Activated CD4-positive, alpha-beta T cell treated with anti-CD3 and anti-CD28 coated beads for 4 hours (primary cell): ENCODE measurements around the gene MT1A.
A peak's percentile ranks its signal among the peaks of the same experiment; 100 is the strongest.
"Not testable (repeated sequence)": the region's sequence is repeated elsewhere in the genome, so short reads cannot be mapped to it uniquely, and the experiment has no call there.

ENCODE experiments used
- DNase-seq, 2 donors: peaks; one replicate each; pipeline ENCODE4 v3.0.0-alpha.2; 2020

The MT1A gene

DNA sequence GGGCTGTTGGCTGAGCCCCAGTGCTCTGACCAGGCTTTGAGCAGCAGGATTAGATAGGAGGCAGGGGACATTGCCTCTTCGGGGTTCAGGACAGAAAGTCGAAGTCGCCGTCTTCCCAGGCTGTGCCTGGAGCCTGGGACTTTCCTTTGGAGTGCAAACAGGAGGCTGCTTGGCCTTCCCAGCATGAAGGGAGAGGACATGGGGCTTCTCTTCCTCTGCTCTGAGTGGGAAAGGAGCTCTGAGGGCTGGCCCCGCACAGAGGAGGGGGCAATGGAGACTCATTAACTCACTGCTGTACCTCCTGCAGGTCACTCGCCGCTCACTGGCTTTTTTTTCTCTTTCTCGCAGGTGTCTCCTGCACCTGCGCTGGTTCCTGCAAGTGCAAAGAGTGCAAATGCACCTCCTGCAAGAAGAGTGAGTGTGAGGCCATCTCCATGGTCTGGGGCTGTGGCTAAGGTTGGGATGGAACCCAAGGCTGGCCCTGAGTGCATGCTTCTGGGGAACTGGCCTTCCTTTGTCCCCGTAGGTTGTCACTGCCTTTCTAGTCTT is 19.9 kb downstream of the MT1A start:
- no peak for DNase-seq

DNA sequence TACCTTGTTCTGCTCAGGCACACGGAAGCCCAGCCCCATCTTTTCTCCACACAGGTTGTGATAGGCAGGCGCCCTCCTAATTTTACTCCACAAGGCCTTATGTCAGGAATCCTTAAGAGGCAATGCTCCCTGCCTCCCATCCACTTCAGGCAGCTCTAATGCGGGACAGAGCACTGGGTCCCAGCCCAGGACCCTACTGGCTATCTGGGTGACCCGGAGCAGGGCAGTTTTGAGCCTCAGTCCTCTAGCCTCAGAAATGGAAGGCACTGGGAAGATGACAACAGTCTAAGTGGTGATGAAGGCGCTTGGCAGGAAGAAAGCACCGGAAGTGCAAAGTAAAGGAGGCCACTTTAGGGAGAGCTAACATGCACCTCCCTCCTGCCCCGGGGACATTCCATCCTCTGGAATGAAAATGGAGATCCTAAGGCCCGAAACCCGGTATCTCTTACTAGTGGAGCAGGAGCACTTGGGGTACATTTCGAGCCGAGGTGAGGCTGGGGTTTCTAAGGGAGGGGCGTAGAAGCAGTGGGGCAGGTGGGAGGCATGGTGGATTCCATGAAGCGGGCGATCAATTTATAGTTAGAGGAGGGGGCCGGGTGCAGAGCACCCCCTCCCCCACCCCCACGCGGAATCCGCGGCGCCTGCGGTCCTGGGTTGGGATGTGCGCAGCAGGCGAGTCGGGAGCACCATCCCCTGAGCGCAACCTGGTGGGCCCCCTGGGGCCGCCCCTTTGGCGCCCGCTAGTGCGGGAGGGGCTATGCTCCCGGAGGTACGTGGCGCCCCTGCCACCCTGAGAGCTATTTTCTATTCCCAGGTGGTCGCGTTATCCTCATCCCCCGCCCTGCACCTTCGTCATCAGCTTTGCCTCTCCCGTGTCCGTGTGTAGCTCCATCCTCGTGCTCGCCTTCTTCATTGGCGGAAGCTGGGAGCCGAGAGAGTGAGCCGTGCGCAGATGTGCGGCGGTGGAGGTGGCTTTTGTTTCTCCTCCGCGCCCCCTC is 24.2 kb downstream of the MT1A start:
- no peak for DNase-seq

DNA sequence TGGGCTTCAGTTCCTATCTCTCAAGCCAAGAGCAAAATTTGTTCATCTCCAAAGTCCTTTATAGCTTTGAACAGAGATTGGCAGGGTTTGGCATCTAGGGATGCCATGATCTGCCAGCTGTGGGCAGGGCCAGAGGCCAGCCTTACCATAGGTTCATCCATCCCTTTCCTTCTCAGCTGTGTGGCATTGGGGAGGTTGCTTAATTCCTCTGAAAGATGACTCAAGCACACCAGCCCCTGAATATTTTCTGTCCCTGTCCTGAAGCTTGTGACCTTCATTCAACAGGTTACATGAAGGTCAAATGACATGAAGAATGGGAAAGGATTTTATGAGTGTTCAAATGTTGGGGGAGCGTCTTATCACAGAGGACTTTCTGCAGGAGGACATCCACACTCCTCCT is 26.0 kb downstream of the MT1A start:
- no peak for DNase-seq

DNA sequence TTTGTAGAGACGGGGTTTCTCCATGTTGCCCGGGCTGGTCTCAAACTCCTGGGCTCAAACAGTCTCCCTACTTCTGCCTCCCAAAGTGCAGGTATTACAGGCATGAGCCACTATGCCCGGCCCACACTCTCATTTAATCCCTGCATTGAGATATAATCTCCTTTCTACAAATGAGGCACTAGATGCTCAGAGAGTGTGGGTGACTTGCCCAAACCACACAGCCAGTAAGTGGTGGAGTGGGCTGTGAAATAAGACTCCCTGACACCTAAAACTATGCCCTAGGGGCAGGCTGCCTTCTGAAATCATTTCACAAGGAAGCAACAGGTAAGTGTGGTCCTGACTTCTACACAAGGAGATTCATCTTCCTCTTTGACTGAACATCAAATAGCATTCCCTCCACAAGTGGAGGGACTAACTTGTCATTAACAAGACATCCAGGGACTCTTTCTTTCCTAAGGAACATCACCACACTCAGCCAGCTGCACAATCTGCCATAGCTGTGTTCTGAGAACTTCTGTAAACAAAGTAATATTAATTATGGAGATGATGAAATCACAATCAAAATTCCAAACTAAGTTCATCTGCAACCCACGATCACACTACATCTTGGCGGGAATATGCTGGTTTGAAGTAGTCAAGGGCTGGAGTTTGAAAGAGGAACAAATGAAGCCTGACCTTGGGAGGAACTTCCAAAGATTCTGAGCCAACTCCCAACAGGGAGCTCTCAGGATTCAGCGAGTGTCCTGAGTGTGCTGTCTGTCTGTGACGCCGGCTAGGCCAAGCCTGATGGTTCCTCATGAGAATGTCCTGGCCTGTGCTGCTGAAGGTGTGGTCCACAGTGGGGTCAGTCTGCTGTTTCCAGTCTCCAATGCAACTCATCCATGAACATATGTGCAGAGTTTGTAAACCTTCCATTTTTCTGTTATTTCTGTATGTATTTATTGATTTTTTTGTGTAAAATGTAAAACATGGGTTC is 27.1 kb downstream of the MT1A start:
- not testable (repeated sequence) for DNase-seq

DNA sequence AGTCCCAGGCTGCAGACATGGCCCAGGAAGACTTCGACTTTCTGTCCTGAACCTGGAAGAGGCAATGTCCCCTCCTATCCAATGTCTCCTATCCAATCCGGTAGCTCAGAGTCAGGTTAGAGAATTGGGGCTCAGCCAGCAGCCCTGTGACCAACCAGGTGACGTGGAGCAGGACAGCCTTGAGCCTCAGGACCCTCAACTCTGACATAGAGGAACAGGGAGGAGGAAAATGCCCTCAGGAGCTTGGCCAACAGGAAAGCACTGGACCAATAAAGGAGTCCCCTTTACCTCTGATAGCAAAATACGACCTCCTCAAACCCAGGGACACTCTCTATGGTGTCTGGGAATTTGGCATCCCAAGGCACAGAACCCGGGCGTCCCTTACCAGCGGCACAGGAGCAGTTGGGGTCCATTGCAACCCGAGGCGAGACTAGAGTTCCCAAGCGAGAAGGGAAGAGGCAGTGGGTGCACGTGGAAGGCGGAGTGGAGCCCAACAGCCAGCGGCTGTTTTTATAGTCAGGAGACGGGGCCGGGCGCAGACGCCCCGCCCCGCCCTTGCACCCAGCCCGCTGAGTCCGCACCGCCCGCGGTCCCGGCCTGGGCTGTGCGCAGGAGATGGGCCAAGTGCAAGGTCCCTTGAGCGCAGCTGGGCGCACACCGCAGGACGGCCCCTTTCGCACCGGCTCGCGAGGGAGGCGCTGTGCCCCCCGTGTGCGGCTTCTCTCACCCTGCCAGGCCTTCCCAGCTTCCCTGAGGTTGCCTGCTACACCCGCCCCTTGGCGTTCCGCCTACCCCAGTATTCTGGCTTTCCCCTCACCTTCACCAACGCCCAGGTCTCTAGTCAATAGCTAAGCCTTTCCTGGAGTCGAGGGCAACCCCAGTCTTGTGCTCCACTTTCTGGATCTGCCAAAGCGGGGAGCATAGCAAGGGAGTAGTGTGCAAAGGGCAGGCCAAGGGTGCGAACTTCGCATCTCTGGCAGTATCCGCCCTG is 29.4 kb downstream of the MT1A start, which contains the start of gene MT1G:
MT1G (minus strand) TSS at position 485 of the 991 bp plus-strand sequence; CDS start at position 413, 72 bp downstream.
- DNase-seq, result no peak

DNA sequence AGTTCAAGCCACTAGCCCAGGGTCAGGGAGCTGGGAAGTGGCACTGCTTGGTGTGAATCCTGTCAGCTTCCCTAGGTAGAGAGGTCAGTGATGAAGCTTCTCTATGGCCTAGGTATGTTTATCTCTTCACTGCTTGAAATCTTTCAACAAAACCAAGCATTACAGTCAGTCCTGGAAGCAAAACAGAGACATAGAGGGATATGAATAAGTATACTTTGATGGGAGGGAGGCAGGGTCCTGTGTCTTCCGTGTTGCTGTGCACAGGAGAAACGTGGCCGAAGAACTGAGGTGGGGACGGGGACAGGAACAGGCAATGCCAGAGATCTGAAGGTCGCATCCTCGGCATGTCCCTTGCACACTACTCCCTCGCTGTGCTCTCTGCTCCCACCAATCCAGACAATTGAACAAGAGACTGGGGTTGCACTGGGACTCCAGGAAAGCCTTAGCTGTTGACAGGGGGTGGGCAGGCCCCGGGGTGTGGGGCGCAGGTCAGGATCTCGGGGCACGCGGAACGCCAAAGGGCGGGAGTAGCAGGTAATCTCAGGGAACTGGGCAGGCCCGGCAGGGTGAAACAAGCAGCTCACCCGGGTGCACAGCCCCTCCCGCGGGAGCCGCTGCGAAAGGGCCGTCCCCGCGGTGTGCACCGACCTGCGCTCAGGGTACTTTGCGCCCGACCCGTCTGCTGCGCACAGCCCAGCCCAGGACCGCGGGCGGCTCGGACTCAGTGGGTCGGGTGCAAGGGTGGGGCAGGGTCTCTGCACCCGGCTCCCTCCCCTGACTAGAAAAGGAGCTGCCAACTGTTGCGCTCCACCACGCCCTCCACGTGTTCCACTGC is 30.8 kb downstream of the MT1A start, which contains the start of gene MT1H:
MT1H (plus strand) TSS at position 810 of the 835 bp plus-strand sequence. CDS start 71 bp downstream, outside the sequence.
- no peak for DNase-seq

DNA sequence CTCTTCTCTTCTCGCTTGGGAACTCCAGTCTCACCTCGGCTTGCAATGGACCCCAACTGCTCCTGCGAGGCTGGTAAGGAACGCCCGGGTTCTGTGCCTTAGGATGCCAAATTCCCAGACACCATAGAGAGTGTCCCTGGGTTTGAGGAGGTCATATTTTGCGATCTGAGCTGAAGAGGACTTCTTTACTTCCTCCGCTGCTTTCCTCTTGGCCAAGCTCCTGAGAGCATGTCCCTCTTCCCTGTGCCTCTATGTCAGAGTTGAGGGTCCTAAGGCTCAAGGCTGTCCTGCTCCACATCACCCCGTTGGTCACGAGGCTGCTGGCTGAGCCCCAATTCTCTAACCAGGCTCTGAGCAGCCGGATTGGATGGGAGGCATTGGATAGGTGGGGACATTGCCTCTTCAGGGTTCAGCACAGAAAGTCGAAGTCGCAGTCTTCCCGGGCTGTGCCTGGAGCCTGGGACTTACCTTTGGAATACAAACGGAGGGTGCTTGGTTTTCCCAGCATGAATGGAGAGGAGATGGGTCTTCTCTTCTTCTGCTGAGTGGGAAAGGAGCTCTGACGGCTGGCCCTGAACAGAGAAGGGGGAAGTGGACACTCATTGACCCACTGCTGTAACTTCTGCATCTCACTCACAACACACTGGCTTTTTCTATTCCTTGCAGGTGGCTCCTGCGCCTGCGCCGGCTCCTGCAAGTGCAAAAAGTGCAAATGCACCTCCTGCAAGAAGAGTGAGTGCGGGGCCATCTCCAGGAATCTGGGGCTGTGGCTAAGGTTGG is 31.6 kb downstream of the MT1A start:
- DNase-seq, result no peak

DNA sequence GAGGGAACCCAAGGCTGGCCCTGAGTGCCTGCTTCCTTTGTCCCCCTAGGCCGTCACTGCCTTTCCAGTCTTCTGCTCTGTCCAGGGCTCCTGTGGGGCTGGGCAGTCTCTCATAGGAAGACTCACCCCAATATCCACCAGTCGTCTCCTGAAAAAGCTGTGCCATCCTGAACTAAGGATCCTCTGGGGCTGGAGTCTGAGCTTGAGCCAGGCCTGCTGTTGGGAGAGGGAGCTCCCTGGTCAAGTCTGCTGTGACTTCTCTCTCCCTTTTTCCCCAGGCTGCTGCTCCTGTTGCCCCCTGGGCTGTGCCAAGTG is 32.1 kb downstream of the MT1A start:
- DNase-seq, result no peak

DNA sequence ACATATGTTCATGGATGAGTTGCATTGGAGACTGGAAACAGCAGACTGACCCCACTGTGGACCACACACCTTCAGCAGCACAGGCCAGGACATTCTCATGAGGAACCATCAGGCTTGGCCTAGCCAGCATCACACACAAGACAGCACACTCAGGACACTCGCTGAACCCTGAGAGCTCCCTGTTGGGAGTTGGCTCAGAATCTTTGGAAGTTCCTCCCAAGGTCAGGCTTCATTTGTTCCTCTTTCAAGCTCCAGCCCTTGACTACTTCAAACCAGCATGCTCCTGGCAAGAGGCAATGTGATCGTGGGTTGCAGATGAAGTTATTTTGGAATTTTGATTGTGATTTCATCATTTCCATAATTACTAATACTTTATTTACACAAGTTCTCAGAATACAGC is 33.2 kb downstream of the MT1A start:
- not testable (repeated sequence) for DNase-seq

DNA sequence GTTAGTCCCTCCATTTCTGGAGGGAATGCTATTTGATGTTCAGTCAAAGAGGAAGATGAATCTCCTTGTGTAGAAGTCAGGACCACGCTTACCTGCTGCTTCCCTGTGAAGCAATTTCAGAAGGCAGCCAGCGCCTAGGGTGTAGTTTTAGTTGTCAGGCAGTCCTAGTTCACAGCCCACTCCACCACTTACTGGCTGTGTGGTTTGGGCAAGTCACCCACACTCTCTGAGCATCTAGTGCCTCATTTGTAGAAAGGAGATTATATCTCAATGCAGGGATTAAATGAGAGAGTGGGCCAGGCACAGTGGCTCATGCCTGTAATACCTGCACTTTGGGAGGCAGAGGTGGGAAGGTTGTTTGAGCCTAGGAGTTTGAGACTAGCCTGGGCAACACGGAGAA is 33.7 kb downstream of the MT1A start:
- not testable (repeated sequence) for DNase-seq

DNA sequence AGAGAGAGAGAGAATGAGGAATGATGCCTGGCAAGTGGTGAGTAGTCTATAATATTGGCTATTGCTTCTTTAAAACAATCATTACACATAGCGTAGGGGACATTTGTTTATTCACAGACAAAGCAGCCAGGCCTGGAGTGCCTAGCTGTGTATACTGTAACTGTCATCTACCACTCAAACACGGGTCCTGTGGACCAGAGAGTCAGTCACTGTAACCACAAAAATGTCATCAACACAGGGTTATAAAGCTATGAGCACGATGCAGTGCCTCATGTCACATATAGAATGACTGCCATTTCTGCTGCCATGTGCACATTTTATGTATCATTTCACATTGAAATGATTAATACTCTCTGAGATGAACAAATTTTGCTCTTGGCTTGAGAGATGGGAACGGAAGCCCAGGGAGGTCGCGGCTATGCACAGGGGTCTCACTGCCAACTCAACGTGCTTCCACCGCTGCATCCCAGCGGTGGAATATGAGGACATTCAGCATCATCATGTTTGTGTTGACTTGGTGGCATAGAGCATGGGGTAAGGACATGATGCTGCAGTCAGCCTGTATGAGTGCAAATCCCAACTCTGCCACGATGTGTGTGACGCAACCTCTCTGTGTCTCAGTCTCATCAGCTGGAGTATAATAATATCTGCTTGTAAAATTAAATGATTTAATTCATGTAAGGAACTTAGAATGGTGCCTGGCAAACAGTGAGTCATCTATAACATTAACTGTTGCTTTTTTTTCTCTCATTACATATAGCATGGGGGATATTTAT is 34.5 kb downstream of the MT1A start:
- DNase-seq, result no peak

DNA sequence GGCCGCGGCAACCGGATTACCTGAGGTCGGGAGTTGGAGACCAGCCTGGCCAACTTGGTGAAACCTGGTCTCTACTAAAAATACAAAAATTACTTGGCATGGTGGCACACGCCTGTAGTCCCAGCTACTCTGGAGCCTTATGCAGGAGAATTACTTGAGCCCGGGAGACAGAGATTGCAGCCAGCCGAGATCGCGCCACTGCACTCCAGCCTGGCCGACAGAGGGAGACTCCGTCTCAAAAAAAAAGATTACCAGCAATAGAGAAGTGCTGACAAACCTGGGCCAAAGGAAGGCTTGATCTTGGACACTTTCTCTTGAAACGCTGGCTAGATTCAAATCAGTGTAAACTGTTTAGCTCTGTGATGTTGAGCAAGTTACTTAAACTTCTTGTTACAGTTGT is 35.5 kb downstream of the MT1A start:
- peak in 1 of 2 donors; percentile 8 for DNase-seq

DNA sequence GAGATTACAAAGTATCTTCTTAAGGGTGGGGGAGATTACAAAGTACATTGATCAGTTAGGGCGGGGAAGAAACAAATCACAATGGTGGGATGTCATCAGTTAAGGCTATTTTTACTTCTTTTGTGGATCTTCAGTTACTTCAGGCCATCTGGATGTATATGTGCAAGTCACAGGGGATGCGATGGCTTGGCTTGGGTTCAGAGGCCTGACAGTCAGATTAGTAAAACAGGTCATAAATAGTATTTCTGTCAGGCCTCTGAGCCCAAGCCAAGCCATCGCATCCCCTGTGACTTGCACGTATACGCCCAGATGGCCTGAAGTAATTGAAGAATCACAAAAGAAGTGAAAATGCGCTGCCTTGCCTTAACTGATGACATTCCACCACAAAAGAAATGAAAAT is 36.1 kb downstream of the MT1A start:
- not testable (repeated sequence) for DNase-seq

DNA sequence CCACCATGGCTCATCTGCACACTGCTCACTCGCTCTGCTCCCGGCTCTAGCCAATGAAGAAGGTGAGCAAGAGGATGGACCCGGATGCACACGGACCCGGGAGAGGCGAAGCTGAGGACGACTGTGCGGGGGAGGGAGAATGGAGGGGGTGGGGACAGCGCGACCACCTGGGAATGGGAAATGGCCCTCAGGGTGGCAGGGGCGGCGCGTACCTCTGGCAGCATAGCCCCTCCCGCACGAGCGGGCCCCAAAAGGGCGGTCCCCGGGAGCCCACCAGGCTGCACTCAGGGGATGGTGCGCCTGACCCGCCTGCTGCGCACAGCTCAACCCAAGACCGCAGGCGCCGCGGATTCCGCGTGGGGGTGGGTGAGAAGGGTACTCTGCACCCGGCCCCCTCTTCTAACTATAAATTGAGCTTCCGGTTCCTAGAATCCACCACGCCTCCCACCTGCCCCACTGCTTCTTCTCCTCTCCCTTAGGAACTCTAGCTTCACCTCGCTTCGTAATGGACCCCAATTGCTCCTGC is 37.3 kb downstream of the MT1A start:
- DNase-seq, result peak; percentile 34 to 52

DNA sequence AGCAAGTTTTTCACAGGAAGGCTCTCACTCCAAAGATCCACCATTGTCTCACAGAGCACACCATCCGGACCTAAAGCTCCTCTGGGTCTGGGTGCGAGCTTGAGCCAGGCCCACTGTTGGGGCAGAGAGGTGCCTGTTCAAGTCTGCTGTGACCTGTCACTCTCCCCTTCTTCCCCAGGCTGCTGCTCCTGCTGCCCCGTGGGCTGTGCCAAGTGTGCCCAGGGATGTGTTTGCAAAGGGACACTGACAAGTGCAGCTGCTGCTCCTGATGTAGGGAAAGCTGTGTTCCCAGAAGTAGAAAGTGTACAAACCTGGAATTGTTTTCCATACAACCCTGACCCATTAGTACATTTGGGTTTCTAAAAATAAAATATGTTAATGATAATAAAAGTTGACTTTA is 39.0 kb downstream of the MT1A start:
- no peak for DNase-seq

DNA sequence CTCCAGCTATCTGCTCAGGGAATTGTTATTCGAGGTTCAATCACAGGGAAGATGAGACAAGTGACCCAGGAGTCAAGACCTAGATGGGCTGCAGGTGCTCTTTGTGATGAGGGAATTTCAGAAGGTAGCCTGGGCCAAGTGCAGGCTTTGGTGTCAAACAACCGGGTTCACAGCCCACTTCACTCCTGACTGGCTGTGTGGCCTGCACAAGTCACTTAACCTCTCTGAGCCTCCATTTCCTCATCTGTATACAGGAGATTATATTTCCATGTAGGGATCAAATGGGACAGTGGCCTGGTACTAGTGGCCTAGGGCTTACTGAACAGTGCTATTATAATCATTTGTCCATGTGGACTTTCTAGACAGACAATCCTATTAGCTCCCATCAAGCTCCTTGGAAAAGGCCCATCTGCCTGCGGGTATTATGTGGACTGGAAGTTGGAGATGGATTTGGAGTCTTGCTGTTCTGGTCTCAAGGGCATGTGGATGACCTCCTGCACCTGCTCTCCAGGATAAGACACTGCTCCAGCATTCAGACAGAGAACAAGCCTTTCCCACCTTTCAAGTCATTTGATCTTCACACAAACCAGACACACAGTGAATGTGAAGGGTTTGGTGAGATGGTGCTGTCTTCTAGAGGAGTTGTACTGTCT is 40.7 kb downstream of the MT1A start:
- DNase-seq, result no peak

DNA sequence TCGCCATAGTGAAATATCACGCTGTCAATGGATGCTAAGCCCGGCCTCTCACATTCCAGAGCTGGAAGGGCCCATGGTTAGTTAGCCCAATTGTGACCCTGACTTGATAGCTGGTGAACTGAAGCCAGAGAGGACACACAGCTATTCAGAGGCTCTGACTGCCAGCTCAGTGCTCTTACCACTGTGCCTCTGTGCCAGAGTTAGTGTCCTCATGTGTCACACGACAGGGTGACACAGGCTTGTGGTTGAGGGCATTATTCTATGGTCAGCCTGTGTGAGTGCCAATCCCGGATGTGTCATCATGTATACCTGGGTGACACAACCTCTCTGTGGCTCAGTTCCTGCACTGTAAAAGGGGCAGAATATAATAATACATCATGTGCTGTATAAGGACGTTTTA is 41.4 kb downstream of the MT1A start:
- DNase-seq, result no peak
